ENCODE measurements around the gene CLIC3.
"Not testable (repeated sequence)": the region's sequence is repeated elsewhere in the genome, so short reads cannot be mapped to it uniquely, and the experiment has no call there.

Gene CLIC3

DNA sequence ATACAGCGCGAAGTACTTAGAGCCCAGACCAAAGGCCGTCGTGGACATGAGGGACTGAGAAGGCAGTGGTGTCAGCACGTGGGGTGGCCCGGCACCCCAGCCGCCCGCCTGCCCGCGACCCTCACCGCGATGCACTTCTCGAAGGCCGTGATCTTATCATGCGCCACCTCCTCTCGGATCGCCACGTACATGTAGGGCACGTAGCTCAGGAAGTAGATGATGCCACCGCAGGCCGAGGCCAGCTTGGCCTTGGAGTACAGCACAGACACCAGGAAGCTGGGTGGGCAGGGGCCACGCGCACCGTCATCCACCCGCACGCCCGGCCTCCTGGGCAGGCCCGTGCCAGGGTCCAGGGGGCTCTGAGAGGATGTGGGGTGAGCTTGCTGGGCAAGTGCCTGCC is 20.7 kb upstream of the CLIC3 start:
- no peak for DNase-seq (ENCODE audit: low read depth)

DNA sequence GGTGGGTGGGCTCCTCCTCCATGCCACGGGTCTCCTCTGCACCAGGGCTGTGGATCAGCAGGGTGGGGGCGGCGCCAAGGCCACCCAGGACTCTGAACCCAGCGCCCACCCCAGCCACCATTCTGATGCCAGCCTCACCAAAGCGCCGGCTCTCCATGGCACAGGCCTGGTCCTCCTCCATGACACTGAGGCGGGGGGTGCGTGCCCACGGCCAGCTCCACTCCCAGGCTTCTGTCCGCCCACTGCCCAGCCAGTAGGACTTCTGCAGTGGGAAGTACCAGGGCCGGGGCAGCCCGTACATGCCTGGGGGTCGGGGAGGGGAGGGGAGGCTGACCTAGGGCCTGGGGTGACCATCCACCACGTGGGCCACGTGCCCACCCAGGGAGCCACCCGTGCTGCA is 20.1 kb upstream of the CLIC3 start:
- no peak for DNase-seq (ENCODE audit: low read depth)

DNA sequence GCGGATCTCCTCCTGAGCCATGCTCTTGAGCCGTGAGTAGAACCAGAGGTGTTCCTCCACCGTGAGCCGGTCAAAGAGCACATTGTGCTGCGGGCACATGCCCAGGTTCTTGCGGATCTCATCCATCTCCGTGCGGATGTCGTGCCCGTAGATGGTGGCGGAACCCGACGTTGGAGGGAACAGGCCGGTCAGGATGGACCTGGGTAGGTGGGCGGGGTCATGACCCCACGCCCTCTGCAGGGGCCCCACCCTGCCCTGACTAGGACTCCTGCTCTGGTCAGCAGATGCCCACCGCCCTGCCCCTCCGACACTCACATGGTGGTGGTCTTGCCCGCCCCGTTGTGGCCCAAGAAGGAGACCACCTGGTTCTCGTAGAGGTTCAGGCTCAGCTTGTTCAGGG is 19.6 kb upstream of the CLIC3 start:
- no peak for DNase-seq (ENCODE audit: low read depth)

DNA sequence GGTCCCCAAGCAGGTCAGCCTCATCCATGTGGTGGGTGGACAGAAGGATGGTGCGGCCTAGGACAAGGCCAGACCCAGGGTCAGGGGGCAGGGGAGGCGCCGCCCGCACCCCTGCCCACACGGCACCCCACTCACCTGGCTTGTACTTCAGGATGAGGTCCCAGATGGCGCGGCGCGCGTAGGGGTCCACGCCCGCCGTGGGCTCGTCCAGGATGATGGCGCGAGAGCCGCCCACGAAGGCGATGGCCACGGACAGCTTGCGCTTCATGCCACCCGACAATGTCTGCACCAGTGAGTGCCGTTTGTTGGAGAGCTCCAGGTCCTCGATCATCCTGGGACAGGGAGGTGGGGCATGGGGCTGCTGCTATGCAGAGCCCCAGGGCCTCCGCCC is 19.2 kb upstream of the CLIC3 start:
- no peak for DNase-seq (ENCODE audit: low read depth)

DNA sequence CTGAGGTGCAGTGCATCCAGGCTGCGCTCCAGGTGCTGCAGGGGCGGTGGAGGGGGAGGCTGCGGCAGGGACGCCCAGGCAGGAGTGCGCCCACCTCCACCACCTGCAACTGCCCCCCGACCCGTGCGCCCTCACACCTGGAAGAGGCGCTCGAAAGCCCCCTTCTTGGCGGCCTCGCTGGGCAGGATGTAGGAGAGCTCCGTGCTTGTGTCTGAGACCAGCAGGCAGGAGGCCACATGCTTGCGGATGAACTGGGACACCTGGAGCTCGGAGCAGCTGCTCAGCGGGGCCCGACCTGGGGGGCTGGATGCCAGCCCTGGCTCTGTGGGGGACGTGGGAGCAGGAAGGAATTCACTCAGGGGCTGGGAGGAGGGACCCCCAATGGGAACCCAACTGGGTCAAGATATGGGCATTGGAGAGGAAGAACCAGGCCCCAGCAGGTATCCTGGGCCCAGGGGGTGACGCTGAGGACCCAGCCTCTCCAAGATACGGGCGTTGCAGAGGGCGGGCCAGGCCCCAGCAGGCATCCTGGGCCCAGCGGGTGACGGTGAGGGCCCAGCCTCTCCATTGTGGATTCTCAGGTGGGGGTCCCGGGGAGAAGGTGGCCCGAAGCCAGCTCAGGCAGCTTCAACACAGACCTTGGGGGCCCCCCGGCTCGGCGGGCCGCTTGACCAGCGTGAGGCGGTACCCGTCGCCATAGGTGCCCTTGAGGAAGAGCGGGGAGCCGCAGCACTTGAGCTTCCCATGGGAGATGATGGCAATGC is 18.6 kb upstream of the CLIC3 start:
- DNase-seq (ENCODE audit: low read depth), result no peak

DNA sequence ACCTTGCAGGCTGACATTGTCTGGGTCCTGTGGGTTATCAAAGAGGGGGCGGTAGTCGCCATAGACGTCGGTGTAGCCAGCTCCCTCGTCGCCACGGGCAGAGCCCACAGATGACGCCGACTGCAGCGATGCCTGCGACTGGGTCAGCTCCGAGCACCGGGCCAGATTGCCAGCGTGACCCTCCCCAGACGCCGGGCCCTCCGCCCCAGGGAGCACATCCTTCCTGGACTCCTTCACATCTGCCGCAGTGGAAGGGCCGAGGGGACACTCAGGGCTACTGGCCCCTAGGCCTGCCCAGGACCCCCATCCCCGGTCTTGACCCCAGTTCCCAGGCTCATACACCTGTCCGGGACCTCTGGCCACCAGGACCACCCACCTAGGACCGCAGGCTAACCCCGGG is 17.8 kb upstream of the CLIC3 start:
- no peak for DNase-seq (ENCODE audit: low read depth)

DNA sequence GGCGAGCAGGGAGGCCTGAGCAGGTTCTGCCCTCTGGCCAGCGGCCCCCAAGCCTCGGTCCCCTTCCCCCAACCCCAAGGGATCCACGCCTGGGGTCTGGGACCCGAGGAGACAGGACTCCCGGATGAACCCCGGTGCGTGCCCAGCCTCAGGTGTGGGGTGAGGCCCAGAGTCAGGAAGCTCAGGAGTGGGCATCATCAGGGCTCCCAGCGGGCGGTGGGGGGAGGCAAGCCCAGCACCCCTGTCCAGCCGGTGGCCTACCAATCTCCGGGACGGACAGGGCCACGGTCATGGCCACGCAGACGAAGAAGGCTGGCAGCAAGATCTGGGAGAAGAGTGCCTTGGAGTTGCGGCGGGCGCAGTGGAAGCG is 17.2 kb upstream of the CLIC3 start:
- no peak for DNase-seq (ENCODE audit: low read depth)

DNA sequence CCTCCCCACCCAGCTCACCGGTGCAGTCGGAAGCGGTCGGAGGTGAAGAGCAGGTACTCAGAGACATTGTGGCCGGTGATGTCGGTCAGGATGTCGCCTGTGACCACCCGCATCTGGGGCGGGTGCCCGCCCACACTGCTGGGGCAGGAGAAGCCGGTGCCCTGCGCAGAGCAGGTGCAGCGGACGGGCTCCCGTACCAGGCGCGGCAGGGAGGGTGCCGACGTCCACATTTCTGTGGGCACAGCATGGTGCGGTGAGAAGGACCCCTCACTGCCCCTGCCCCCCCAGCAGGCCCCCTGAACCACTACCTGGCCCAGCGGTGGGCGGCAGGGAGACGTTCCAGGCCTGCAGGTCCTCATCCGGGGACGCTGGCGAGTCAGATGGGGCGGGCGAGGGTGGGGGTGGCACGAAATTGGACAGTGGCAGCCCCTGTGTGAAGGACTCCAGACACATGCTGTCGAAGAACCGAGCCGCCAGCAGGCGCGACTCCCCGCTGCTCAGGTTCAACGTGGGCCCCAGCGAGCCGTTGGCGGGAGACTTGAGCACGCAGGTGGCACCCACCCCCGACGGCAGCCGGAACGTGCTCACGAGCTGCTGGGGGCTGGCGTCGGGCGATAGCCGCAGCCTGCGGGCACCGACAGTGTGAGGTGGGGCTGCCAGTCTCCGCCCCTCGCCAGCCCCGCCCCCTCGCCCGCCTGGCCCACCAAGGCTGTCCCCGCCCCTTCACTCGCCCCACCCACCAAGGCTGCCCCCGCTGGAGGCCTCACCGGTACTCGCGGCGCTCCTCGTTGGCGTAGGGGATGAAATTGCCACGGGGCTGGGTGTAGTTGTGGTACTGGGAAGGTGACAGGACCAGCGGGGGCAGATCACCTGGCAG is 16.6 kb upstream of the CLIC3 start:
- DNase-seq (ENCODE audit: low read depth), result no peak

DNA sequence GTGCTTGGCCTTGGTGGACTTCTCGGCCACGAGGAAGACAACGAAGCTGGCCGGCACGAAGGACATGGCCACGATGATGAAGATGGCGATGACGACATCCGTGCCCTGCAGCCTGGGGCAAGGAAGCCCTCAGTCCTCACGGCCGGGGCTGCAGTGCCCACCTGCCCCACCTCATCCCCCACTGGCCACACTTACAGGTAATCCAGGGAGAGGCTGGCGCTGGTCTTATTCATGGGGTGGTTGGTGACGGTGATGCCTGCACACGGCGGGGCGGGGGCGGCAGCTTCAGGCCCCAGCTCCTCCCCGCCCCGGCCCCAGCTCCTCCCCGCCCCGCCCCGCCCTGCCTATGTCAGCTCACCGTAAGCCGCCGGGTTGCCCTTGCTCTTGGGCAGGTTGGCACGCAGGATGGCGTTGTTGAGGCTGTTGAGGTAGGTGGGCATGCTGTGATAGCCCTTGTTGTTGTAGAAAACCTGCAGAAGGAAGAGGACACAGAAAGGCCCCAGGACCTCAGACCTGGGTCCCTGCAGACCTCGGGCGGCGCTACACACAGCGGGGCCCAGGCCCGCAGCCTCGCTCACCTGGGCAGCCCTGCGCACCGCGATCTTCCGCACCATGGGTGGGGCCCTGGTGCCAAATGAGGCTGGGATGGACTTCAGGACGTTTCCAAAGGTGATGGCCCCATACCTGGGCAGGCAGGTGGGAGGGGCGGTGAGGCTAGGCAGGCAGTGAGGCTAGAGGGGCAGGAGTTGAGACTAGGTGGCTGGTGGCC is 15.7 kb upstream of the CLIC3 start:
- DNase-seq (ENCODE audit: low read depth), result no peak

DNA sequence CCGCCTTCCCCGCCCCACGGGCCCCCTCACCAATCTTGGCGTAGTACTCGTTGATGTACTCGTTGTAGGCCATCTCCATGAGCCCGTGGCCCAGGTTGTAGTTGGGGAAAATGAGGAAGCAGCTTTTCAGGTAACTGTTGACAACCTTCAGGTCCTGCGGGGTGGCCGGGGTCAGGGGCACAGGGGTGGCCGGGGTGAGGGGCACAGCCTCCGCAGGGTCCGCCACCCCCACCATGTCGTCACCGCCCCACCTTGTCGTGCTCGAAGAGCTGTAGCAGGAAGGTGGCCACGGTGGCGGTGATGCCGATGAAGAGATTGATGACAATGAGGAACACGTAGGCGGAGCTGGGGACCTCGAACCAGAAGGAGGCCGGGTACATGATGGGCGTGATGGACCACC is 14.8 kb upstream of the CLIC3 start:
- no peak for DNase-seq (ENCODE audit: low read depth)

DNA sequence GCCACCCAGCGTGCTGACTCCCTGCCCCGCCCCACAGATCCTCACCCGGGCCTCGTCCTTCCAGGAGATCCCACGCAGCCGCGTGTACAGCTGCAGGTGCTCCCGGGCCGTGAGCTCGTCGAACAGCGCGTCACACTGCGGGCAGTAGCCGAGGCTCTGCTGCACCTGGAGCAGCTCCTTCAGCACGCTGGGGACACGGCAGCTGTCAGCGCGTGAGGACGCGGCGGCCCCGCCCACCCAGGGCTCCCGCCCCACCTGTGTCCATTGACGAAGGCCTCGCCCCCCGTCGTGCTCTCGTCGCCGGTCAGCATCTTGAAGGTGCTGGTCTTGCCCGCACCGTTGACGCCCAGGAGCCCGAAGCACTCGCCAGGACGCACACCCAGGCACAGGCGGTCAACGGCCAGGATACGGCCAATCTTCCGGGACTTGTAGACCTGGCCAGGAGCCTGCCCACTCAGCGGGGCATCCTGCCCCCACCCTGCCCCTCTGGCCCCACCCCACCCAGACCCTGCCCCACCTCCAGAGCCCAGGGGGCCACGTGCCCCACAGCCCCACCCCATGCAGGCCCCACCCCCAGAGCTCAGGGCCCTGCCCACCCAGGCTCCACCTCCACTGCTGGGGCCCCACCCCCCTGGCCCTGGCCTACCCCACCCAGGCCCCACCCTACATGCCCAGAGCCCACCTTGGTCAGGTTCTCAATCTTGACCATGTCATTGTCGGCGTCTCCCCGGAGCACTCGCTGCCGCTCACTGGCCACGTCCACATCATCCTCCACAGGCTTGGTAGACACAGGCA is 13.8 kb upstream of the CLIC3 start:
- DNase-seq (ENCODE audit: low read depth), result no peak

DNA sequence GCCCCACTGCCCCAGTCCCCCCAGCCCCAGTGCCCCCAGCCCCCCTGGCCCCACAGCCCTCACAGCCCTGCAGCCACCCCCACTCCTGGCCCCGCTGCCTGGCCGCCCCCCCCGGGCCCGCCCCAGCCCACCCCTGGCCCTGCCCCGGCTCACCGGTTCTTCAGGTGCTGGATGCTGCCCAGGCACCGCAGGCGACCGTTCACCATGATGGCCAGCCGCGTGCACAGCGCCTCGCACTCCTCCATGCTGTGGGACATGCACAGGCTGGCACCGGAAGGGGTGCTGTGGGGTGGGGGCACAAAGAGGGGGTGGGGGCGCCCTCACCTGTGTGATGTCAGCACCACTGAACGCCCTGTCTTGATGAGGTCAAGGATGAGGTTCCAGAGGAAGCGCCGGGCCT is 12.8 kb upstream of the CLIC3 start:
- DNase-seq (ENCODE audit: low read depth), result no peak

DNA sequence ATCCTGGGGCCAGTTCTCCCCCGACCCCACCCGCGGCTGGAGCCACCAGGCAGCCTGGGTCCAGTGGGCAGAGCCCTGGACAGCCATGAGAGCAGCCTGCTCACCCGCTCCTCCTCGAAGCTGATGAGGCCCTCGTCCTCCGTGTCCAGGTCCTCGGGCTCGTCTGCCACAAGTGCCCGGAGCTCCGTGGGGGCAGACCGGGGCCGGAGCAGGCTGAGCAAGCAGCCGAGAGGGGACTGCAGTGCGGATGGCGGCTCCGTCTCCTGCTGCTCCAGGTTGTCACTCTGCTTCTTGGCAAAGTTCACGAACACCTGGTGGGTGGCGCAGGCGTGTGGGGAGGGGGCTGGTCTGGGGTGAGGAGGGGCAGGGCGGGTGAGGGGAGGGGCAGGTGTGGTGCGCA is 11.9 kb upstream of the CLIC3 start:
- no peak for DNase-seq (ENCODE audit: low read depth)

DNA sequence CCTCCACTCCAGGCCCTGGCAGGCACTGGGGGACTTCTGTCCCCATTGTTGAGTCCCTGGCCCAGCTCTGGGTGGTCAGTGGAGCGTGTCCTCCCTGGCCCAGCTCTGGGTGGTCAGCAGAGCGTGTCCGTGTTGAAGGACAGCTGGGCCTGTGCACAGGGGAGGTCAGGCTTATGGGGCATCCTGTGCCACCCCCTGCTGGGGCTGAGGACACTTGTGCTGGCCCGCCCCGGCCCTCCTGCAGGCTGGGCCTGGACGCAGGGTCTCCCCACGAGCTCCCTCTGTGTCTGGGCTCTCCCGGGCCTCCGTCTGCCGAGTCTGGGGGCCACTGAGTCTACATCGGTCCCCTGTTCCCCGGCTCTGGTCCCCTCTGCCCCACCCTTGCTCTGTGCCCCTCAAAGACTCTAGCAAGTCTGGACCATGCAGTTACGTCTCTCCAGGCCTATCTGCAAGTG is 11.5 kb upstream of the CLIC3 start:
- no peak for DNase-seq (ENCODE audit: low read depth)

DNA sequence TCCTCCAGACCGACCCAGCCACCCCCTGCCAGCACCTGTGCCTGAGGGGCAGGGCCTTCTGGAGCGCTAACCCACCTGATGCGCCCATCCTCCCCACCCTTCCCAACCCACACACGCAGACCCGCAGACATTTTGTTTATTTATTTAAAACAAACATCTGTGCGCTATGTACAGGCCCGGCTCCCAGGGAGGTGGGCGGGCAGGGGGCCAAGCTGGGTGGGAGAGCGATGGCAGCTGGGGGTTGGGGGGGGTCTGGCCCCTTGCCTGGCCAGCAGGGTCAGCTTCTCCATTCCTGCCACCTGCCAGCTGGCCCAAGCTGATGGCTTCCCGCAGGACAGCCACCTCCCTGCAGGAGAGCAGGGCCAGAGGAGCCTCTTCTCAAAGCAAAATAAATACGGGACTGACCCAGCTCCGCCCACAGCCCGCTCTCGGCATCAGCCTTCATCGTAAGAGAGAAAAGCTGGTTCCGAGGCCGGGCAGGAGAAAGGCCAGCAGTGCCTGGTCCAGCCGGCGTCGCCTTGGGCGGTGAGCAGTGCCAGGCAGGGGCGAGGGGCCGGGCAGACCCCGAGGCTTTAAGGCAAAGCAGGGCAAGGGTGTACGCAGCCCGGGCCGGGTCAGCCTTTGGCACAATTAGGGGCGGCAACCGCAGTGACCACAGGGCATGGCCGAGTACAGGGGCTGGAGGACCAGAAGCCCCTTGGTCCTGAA is 10.9 kb upstream of the CLIC3 start:
- no peak for DNase-seq (ENCODE audit: low read depth)

DNA sequence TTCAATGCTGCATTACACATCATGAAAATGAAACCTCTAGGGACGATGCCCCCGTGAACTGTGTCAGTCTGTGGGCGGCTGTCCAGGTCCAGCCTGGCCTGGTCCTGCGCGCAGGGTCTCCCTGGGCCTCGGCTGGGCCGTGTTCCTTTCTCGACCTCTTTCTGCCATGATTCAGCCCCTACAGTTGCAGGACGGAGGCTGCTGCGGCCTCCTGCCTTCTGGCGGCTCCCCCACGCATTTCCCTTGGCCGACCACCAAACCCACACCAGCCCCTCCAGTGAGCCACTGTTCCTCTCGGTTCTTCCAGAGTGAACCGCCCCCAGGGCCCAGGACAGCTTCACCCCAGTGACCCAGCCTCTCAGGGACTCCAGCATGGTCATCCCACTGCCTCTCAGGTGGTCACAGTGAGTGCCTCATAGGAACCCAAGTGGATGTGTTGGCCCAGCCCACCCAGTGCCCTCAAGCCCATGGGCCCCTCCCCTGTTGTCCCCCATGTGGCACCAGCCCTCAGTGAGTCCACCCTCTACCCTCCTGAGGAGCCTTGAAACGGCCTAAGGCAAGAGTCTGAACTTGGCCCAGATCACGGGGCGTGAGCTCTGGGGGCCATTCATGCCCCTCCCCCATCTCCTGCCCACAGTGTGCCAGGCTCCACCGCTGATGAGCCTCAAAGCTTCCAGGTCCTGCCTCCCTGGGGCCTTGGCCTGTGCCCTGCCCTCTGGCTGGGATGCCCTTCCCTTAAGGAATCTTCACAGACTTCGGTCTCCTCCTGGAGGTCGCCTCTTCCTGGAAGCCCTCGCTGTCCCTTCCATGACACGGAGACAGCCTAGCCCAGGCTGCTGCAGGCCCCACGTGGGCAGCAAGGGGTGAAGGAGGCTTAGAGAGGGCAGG is 10.0 kb upstream of the CLIC3 start:
- DNase-seq (ENCODE audit: low read depth), result no peak

DNA sequence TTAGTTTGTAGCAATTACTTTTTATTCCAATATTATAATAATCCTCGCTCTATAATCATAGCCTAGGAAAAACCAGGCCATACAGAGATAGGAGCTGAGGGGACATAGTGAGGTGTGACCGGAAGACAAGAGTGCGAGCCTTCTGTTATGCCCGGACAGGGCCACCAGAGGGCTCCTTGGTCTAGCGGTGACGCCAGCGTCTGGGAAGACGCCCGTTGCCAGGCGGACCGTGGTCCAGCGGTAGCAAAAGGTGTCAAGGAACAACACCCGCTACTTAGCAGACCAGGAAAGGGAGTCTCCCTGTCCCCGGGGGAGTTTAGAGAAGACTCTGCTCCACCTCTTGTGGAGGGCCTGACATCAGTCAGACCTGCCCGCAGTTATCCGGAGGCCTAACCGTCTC is 7.9 kb upstream of the CLIC3 start:
- not testable (repeated sequence) for DNase-seq (ENCODE audit: low read depth)

DNA sequence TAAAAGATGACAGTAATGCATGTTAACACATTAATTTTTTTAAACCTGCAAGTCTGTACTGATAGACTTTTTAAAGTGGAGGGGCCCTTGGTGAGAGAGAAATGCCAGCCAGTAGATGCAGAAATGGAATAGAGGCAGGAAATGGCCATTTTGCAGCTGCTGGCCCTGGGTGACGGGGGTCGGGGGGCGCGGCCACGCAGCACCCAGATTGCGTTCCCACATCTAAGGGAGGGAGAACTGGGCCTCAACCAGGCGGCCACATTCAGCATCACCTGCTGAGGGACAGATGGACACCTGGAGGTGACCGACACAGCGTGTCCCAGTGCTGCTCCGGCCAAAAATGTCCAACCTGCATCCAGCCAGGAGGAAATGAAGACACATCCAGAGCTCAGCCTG is 6.3 kb upstream of the CLIC3 start:
- DNase-seq (ENCODE audit: low read depth), result no peak

DNA sequence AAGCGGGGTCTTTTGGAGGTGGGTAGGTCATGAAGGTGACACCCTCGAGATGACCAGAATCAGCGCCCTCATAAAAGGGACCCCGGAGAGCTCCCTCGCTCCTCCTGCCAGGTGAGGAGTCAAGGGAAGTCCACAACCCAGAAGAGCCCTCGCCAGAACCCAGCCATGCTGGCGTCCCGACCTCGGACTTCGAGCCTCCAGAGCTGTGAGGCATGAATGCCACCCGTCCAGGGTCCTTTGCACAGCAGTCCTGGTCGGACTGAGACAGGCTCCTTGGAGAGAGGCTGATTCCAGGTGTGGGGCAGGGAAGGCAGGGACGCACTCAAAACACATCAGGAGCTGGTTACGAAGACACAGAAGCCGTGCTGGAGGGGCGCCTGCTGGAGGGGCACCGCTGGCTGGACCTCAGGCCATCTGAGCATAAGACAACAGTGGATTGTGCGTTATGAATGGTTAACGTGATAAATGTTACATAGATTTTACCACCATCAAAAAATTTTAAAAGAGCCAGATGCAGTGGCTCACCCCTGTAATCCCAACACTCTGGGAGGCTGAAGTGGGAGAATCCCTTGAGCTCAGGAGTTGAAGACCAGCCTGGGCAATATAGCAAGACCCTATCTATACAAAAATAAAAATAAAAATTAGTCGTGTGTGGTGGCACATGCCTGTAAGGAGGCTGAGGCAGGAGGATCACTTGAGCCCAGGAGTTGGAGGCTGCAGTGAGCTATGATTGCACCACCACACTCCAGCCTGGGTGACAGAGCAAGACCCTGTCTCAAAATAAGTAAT is 5.7 kb upstream of the CLIC3 start:
- no peak for DNase-seq (ENCODE audit: low read depth)
